Retinal pigment epithelial cell (primary cell): ENCODE measurements around the gene CYTH1.
"Not testable (repeated sequence)": the region's sequence is repeated elsewhere in the genome, so short reads cannot be mapped to it uniquely, and the experiment has no call there.

ENCODE experiments used
- DNase-seq: peaks from one replicate; pipeline ENCODE4 v3.0.0-alpha.2; 2010; ENCODE audit warnings: low read depth
- H3K4me3 ChIP-seq: 2 replicates; pipeline ENCODE4 v1.5.1; 2011; ENCODE audit warnings: mild to moderate bottlenecking, low read length, control low read depth, moderate library complexity
- CTCF ChIP-seq: conservative IDR thresholded peaks from 2 replicates; pipeline ENCODE4 v1.5.1; 2011; ENCODE audit warnings: low read depth, low read length, control low read depth, inconsistent platforms

The CYTH1 gene

GRCh38 chr17:78780335-78780734 is 1.7 kb downstream of the CYTH1 start:
- DNase-seq = no peak
- TF ChIP-seq CTCF = no peak
- no peak overlapping the region for H3K4me3 ChIP-seq

GRCh38 chr17:78779850-78780249 is 2.2 kb downstream of the CYTH1 start:
- no peak for TF ChIP-seq CTCF
- DNase-seq = no peak
- H3K4me3 ChIP-seq = no peak overlapping the region

GRCh38 chr17:78779286-78779651 is 2.8 kb downstream of the CYTH1 start:
- H3K4me3 ChIP-seq, DNase-seq: not testable (repeated sequence)

GRCh38 chr17:78777881-78778280 is 4.2 kb downstream of the CYTH1 start:
- H3K4me3 ChIP-seq = no peak overlapping the region
- DNase-seq = no peak
- no peak for TF ChIP-seq CTCF

GRCh38 chr17:78774956-78775571 is 7.0 kb downstream of the CYTH1 start:
- DNase-seq = no peak
- no peak for TF ChIP-seq CTCF
- no peak overlapping the region for H3K4me3 ChIP-seq

- H3K4me3 ChIP-seq = no peak overlapping the region
Measured at GRCh38 chr17:78774453-78774852, 7.6 kb downstream of the CYTH1 start.

GRCh38 chr17:78771758-78772382 is 10.2 kb downstream of the CYTH1 start:
- no peak overlapping the region for H3K4me3 ChIP-seq
- DNase-seq = no peak
- no peak for TF ChIP-seq CTCF

More at GRCh38 chr17:78774453-78774852, 7.6 kb downstream of the CYTH1 start:
- TF ChIP-seq CTCF = no peak
- no peak for DNase-seq
